Lower lobe of right lung (tissue), 2 donors: ENCODE measurements around the gene MEIS3. TPM values are rescaled to one million over a fixed set of nuclear protein-coding genes. Genes with fewer than 3 reads are reported as not detected.

Experiments used
- ATAC-seq, 2 donors: fragments of 200-7000 bp; cut with Tn5 transposase; one replicate each; pipeline ENCODE4 v1.9.1; 2020 to 2022; ENCODE audit warnings: mild to moderate bottlenecking in 2 of 2, moderate library complexity in 2 of 2
- DNase-seq: peaks from one replicate; pipeline ENCODE4 v3.0.0-alpha.2; 2020
- H3K27ac ChIP-seq: fragments of 200-600 bp; one replicate; pipeline ENCODE4 v1.8.0; 2022
- H3K27me3 ChIP-seq: fragments of 200-600 bp; one replicate; pipeline ENCODE4 v1.8.0; 2022; ENCODE audit warnings: low read depth
- H3K36me3 ChIP-seq: fragments of 200-600 bp; one replicate; pipeline ENCODE4 v1.8.0; 2022; ENCODE audit warnings: mild to moderate bottlenecking
- H3K4me1 ChIP-seq: fragments of 200-600 bp; one replicate; pipeline ENCODE4 v1.8.0; 2022
- H3K4me3 ChIP-seq: fragments of 200-600 bp; one replicate; pipeline ENCODE4 v1.8.0; 2022; ENCODE audit warnings: mild to moderate bottlenecking
- H3K9me3 ChIP-seq: fragments of 200-600 bp; one replicate; pipeline ENCODE4 v1.8.0; 2022
- intact Hi-C: fragments of 100-400 bp; cut with DNase I; formaldehyde crosslinking; loops from one replicate; pipeline ENCODE4 v1.11.0; 2022
- long read RNA-seq: library from polyadenylated mRNA; unstranded; transcript quantifications from one replicate; pipeline ENCODE4 v2.0.0, GENCODE V29; 2021
- total RNA-seq: library from RNA; stranded (reverse); fragmentation: NEBNext Ultra II Directional; extraction: Animal tissue kit (Norgen Biotek cat#: 25700); gene quantifications from one replicate; pipeline ENCODE4 v1.2.1, GENCODE V29; 2021
- TF ChIP-seq, protein P1 (sequence below): fragments of 200-600 bp; IDR thresholded peaks from one replicate; pipeline ENCODE4 v1.8.0; 2022; ENCODE audit warnings: antibody characterized with exemption, mild to moderate bottlenecking
- donor health status: DM: no; HTN: yes; CAD: no; lungs with severe emphysema.

MEIS3 gene
- 5.3 TPM for total RNA-seq
- long read RNA-seq, partial matches to known transcripts, result 2 of 4 reads
- long read RNA-seq, other reads (novel, unspliced or antisense), result 0 of 4 reads

GRCh38 chr19:47419030-47419783, at the start of gene MEIS3:
TSS of gene MEIS3 (minus strand) at chr19:47419527. CDS start at chr19:47419081, 446 bp downstream.
- no peak for DNase-seq
- no peaks in the 10 kb centered on the region for H3K9me3 ChIP-seq
- intact Hi-C loops, result no loop called here
- H3K27ac ChIP-seq, result no peak within 1 kb of the TSS
- TF ChIP-seq, protein P1, sequence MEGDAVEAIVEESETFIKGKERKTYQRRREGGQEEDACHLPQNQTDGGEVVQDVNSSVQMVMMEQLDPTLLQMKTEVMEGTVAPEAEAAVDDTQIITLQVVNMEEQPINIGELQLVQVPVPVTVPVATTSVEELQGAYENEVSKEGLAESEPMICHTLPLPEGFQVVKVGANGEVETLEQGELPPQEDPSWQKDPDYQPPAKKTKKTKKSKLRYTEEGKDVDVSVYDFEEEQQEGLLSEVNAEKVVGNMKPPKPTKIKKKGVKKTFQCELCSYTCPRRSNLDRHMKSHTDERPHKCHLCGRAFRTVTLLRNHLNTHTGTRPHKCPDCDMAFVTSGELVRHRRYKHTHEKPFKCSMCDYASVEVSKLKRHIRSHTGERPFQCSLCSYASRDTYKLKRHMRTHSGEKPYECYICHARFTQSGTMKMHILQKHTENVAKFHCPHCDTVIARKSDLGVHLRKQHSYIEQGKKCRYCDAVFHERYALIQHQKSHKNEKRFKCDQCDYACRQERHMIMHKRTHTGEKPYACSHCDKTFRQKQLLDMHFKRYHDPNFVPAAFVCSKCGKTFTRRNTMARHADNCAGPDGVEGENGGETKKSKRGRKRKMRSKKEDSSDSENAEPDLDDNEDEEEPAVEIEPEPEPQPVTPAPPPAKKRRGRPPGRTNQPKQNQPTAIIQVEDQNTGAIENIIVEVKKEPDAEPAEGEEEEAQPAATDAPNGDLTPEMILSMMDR, result no peak
- H3K36me3 ChIP-seq, result no peaks in the 10 kb centered on the region
- peaks cover 6% of the 10 kb centered on the region for H3K4me1 ChIP-seq
- no peak for ATAC-seq
- peaks cover 78% of the 10 kb centered on the region for H3K27me3 ChIP-seq
- H3K4me3 ChIP-seq, result peak within 1 kb of the TSS; percentile 42

DNA sequence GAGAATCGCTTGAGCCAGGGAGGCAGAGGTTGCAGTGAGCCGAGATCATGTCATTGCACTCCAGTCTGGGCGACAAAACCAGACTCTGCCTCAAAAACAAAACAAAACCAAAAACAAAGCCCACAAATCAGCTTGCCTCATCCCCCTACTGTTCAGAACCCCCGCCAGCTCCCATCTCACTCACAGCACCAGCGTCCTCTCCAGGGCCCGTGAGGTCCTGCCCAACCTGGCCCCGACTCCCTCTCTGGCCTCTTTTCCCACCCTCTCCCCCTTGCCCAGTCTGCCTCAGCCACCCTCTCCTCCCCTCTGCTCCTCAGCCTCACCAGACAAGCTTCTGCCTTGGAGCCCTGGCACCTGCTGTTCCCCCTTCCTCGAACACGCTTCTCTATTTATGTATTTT, 48.6 kb upstream of the MEIS3 start:
- H3K27me3 ChIP-seq, result peaks cover 54% of the 10 kb centered on the region
- H3K9me3 ChIP-seq, result no peaks in the 10 kb centered on the region
- H3K4me1 ChIP-seq, result no peaks in the 10 kb centered on the region
- no peak overlapping the region for H3K27ac ChIP-seq
- H3K4me3 ChIP-seq, result no peak overlapping the region
- no peaks in the 10 kb centered on the region for H3K36me3 ChIP-seq
- DNase-seq (no peak), ATAC-seq (no peak)
- TF ChIP-seq, protein P1, result no peak
- intact Hi-C loops, result no loop called here

- Histone ChIP-seq H3K27ac (no peak overlapping the region), H3K9me3 (no peaks in the 10 kb centered on the region), H3K4me1 (no peaks in the 10 kb centered on the region), H3K4me3 (no peak overlapping the region), H3K36me3 (no peaks in the 10 kb centered on the region), H3K27me3 (peaks cover 41% of the 10 kb centered on the region)
- ATAC-seq, result no peak
- TF ChIP-seq, protein P1, result no peak
- intact Hi-C loops, result no loop called here
- DNase-seq, result no peak
Observed at GRCh38 chr19:47465957-47466356, 46.6 kb upstream of the MEIS3 start.

GRCh38 chr19:47464675-47465419, 45.5 kb upstream of the MEIS3 start:
- Histone ChIP-seq H3K4me1 (no peaks in the 10 kb centered on the region), H3K27ac (no peak overlapping the region), H3K27me3 (peaks cover 43% of the 10 kb centered on the region), H3K9me3 (no peaks in the 10 kb centered on the region), H3K4me3 (no peak overlapping the region), H3K36me3 (no peaks in the 10 kb centered on the region)
- TF ChIP-seq, protein P1, result no peak
- DNase-seq (no peak), ATAC-seq (no peak)
- intact Hi-C loops, result no loop called here

DNA sequence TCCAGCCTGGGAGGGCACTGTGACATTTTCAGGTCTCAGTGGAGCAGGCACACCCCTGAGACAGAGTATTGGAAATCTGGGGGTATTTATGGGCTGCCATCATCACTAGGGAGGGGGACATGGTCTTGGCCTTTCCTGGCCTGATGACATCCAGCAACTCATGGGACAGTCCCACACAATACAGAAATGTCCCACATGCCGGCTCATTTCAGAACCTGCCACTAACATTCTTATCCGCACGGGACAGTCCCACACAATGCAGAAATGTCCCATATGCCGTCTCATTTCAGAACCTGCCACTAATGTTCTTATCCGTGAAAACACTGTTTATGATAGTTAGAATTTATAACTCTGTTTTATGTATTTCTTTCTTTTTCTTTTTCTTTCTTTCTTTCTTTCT, 42.5 kb upstream of the MEIS3 start:
- DNase-seq (no peak), ATAC-seq (no peak)
- H3K36me3 ChIP-seq, result no peaks in the 10 kb centered on the region
- intact Hi-C loops, result no loop called here
- H3K27ac ChIP-seq, result no peak overlapping the region
- TF ChIP-seq, protein P1, result no peak
- H3K4me3 ChIP-seq, result no peak overlapping the region
- H3K4me1 ChIP-seq, result no peaks in the 10 kb centered on the region
- no peaks in the 10 kb centered on the region for H3K9me3 ChIP-seq
- H3K27me3 ChIP-seq, result peaks cover 48% of the 10 kb centered on the region
